Activated CD4-positive, alpha-beta T cell treated with anti-CD3 and anti-CD28 coated beads, Interleukin-2, amount 10 ng/mL, durations not matched to agents 7 days and 5 days (primary cell): ENCODE measurements around the gene ATP6V0B. TPM values are rescaled to one million over a fixed set of nuclear protein-coding genes. Genes with fewer than 3 reads are reported as not detected.

Source experiments
- CTCF ChIA-PET: fragments of 350-600 bp; sonication (Branson Sonifier 250); formaldehyde crosslinking; loops from one replicate; lab custom pipeline; 2021; ENCODE audit warnings: antibody characterized with exemption; lab: Charles Lee
- POLR2A ChIA-PET: fragments of 350-600 bp; sonication (Branson Sonifier 250); formaldehyde crosslinking; loops from one replicate; lab custom pipeline; 2021; ENCODE audit warnings: antibody characterized with exemption; lab: Charles Lee
- DNase-seq: peaks from one replicate; pipeline ENCODE4 v3.0.0-alpha.2; 2020
- H3K27ac Mint-ChIP-seq: one replicate; pipeline ENCODE4 v1.8.0; 2021; ENCODE audit warnings: mild to moderate bottlenecking, moderate library complexity, mixed read lengths
- H3K27me3 Mint-ChIP-seq: one replicate; pipeline ENCODE4 v1.8.0; 2021; ENCODE audit warnings: mixed read lengths
- H3K36me3 Mint-ChIP-seq: one replicate; pipeline ENCODE4 v1.8.0; 2021; ENCODE audit warnings: low read depth, mixed read lengths
- H3K4me1 Mint-ChIP-seq: one replicate; pipeline ENCODE4 v1.8.0; 2021; ENCODE audit warnings: mixed read lengths
- H3K4me3 Mint-ChIP-seq: one replicate; pipeline ENCODE4 v1.8.0; 2021; ENCODE audit warnings: mild to moderate bottlenecking, moderate library complexity, mixed read lengths
- H3K9me3 Mint-ChIP-seq: one replicate; pipeline ENCODE4 v1.8.0; 2021; ENCODE audit warnings: mixed read lengths
- total RNA-seq, 2 experiments: library from RNA; stranded (reverse); gene quantifications; one replicate each; pipeline ENCODE4 v1.2.3, GENCODE V29; 2021

Gene ATP6V0B
- total RNA-seq, 2 experiments from 2014 or later, result 90.1 to 112 TPM

DNA sequence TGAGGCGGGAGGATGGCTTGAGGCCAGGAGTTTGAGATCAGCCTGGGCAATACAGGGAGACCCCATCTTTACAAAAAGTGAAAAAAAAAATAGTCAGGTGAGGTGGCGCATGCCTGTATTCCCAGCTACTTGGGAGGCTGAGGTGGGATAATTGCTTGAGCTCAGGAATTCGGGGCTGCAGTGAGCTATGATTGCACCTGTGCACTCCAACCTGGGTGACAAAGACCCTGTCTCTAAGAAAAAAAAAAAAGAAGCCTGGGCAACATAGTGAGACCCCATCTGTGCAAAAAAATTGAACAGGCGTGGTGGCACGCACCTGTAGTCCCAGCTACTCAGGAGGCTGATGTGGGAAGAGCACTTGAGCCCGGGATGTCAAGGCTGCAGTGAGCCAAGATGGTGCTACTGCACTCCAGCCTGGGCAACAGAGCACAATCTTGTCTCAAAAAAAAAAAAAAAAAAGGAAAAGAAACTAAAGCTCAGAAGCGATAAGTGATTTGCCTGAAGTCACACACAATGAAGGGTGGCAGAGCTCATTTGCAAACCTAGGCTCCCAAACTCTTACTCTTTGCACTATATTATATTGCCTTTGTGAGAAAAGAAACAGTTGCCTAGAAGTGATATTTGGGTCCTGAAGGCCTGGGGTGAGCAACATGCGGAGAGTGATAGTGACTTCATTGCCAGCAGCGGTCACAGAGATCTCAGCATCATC lies 18.6 kb downstream of the ATP6V0B start:
- ChIA-PET POLR2A (no interaction called here), CTCF (interaction anchor here (0.6 to 1.1 kb wide), 4 partner anchors 25 to 116 kb away, joined by 3 to 4 read pairs (median 3); no protein-coding TSS in a partner anchor)
- Mint-ChIP-seq H3K27me3 (no peaks in the 10 kb centered on the region), H3K4me1 (peaks cover 24% of the 10 kb centered on the region), H3K4me3 (no peak overlapping the region), H3K36me3 (no peaks in the 10 kb centered on the region), H3K27ac (no peak overlapping the region), H3K9me3 (no peaks in the 10 kb centered on the region)
- no peak for DNase-seq

DNA sequence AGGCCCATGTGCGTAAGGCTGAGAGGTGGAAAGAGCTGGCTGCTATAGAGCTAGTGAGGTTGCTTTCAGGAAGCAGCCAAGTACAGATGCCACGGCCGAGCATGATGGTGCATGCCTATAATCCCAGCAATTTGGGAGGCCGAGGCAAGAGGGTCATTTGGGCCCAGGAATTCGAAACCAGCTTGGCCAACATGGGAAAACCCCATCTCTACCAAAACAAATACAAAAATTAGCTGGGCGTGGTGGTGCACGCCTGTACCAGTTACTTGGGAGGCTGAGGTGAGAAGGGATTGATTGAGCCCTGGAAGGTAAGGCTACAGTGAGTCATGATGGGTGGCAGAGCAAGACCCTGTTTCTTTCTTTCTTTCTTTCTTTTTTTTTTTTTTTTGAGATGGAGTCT lies 19.3 kb downstream of the ATP6V0B start:
- no peak overlapping the region for H3K27ac Mint-ChIP-seq
- CTCF ChIA-PET, result interaction anchor here (0.6 to 1.1 kb wide), 4 partner anchors 15 to 59 kb away, joined by 3 to 4 read pairs (median 3); partner anchors contain the start of gene B4GALT2

DNA sequence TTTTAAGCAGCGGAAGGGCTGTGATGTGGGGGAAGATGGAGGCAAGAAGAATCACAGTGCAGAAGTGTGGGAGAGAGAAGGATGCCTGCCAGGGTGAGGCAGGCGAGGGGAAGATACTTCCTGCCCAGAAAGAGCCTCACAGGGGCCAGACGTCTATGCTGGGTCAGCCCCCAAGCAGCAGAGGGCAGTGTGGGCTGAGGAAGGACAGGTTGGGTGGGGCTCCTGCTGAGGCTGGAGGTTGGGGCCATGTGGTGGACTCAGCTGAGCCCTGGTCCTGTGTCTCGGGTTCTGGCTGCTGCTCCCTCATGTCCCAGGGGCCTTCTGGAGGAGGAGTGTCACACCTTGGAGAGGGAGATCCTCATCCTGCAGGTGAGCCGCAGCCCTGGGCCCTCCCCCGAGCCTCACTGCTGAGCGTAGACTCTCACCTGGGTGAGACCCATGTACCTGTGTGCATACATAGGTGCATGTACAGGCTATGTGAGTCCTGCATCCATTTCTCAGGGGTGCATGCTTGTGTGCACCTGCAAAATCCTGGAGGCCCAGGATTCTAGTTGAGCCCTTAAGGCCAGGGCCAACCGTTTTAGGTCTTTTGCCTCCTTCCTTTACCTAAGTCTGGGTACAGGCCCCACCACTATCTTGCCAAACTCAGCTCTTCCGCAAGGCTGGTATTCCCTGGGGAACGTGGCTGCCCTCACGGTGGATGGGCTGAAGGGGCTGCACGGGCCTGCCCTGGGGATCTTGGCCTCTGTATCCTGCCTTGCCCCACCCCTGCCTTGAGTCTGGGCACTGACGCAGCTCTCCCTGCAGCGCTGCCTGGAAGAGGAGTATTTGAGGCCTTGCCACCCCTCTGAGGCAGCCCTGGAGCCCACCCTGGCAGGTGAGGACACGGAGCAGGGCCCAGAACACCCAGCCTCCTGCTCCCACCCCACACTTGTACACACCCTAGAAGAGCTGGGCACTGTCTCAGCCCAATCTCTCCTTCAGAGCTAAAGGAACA lies 20.3 kb downstream of the ATP6V0B start:
- H3K27me3 Mint-ChIP-seq, result no peaks in the 10 kb centered on the region
- ChIA-PET CTCF (interaction anchor here (0.6 to 0.8 kb wide), 3 partner anchors 11 to 41 kb away, joined by 3 to 4 read pairs (median 3); partner anchors contain the start of gene B4GALT2), POLR2A (no interaction called here)
- no peaks in the 10 kb centered on the region for H3K36me3 Mint-ChIP-seq
- H3K4me1 Mint-ChIP-seq, result peaks cover 32% of the 10 kb centered on the region
- H3K4me3 Mint-ChIP-seq, result no peak overlapping the region
- H3K27ac Mint-ChIP-seq, result no peak overlapping the region
- no peaks in the 10 kb centered on the region for H3K9me3 Mint-ChIP-seq
- no peak for DNase-seq

More for the DNA sequence above, 19.3 kb downstream of the ATP6V0B start:
- Mint-ChIP-seq H3K4me3 (no peak overlapping the region), H3K36me3 (no peaks in the 10 kb centered on the region), H3K27me3 (no peaks in the 10 kb centered on the region), H3K9me3 (no peaks in the 10 kb centered on the region), H3K4me1 (peaks cover 27% of the 10 kb centered on the region)
- DNase-seq, result no peak
- POLR2A ChIA-PET, result no interaction called here

GRCh38 chr1:43995984-43996732 lies 21.4 kb downstream of the ATP6V0B start:
- Mint-ChIP-seq H3K4me1 (peaks cover 29% of the 10 kb centered on the region), H3K27ac (no peak overlapping the region), H3K27me3 (no peaks in the 10 kb centered on the region), H3K36me3 (no peaks in the 10 kb centered on the region), H3K9me3 (no peaks in the 10 kb centered on the region), H3K4me3 (no peak overlapping the region)
- ChIA-PET CTCF (interaction anchor here (0.6 kb wide), 1 partner anchor 10 kb away, joined by 3 read pairs; no protein-coding TSS in a partner anchor), POLR2A (no interaction called here)
- DNase-seq, result no peak

DNA sequence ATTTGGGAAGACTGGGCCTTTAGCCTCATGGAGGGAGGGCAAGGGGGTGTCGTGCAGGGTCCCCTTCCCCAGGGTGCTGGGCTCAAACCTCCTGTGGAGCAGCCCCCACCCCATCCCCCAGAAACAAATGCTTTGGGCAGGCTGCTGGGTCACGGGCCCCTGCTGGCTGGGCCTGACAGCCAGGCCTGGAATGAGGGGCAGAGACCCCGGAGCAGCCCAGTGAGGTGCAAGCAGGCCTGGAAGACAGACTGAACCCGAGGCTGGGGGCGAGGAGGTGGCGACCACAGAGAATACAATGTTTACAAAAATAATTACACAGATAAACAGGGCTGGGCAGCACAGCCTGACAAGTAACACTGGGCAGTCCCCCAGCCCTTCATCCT lies 22.0 kb downstream of the ATP6V0B start:
- no peak overlapping the region for H3K4me3 Mint-ChIP-seq
- H3K27ac Mint-ChIP-seq, result no peak overlapping the region
- ChIA-PET POLR2A (no interaction called here), CTCF (no interaction called here)
- no peaks in the 10 kb centered on the region for H3K27me3 Mint-ChIP-seq
- H3K4me1 Mint-ChIP-seq, result peaks cover 25% of the 10 kb centered on the region
- no peaks in the 10 kb centered on the region for H3K9me3 Mint-ChIP-seq
- no peaks in the 10 kb centered on the region for H3K36me3 Mint-ChIP-seq
- no peak for DNase-seq

DNA sequence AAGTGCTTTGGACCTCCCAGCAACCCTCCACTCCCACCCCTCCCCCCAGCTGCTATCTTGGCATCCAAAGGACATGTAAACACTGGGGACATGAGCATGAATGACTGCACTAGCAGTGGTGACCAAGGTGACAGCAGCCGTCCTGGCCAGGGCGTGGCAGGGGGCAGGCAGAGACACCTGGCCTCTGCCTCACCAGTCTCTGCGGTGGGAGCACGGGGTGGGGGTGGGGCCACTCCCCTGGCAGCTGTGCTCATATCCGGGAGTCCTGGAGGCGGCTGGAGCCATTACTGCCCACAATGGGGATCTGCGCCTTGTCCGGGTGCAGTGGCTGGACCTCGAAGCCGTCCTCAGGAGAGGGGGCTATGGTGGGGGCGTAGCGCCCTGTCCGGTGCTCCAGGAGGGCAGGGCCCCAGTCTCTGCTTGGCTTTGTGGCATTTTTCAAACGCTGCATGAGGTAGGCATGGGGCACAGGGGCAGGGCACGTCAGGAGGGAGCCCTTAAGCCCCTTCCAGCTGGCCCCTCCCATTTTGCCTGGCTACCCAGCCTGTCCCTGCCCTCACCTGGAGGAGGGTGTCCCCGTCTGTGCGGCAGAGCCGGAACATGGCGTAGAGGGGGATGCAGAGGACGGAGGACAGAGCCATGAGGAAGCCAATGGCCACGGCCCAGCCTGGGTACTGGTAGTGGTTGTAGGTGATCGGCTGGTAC lies 22.7 kb downstream of the ATP6V0B start:
- Mint-ChIP-seq H3K9me3 (no peaks in the 10 kb centered on the region), H3K36me3 (no peaks in the 10 kb centered on the region), H3K4me1 (peaks cover 18% of the 10 kb centered on the region), H3K4me3 (no peak overlapping the region), H3K27me3 (no peaks in the 10 kb centered on the region), H3K27ac (no peak overlapping the region)
- DNase-seq, result no peak
- CTCF ChIA-PET, result no interaction called here
- POLR2A ChIA-PET, result no interaction called here

GRCh38 chr1:43998000-43998378 lies 23.2 kb downstream of the ATP6V0B start:
- ChIA-PET CTCF (interaction anchor here (0.6 to 2.0 kb wide), 4 partner anchors 13 to 219 kb away, joined by 3 to 6 read pairs (median 4); no protein-coding TSS in a partner anchor), POLR2A (no interaction called here)
- H3K27ac Mint-ChIP-seq, result no peak overlapping the region
- H3K36me3 Mint-ChIP-seq, result no peaks in the 10 kb centered on the region
- no peaks in the 10 kb centered on the region for H3K9me3 Mint-ChIP-seq
- H3K27me3 Mint-ChIP-seq, result no peaks in the 10 kb centered on the region
- DNase-seq, result no peak
- H3K4me3 Mint-ChIP-seq, result no peak overlapping the region
- peaks cover 14% of the 10 kb centered on the region for H3K4me1 Mint-ChIP-seq

DNA sequence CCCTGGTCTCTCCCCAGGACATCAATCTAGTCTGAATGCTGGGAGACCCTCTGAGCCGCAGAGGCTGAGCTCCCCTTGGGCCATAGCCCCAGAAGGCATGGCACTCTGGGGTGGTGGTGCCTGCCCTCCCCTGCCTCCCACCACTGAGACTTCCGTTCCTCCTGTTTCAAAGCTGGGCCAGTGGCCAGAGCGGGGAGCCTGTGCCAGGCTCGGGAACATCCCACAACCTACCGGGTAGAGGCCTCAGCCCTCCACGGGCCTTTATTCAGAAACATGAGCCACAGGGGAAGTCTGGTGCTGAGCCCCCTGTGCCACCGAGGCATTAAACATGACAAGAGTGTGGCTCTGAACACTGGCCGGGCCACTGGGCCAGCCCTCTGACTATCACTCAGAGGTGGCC lies 24.7 kb downstream of the ATP6V0B start:
- POLR2A ChIA-PET, result no interaction called here
- Mint-ChIP-seq H3K27me3 (no peaks in the 10 kb centered on the region), H3K27ac (peak overlapping the region; percentile 36), H3K9me3 (no peaks in the 10 kb centered on the region), H3K4me1 (peaks cover 14% of the 10 kb centered on the region), H3K4me3 (no peak overlapping the region), H3K36me3 (no peaks in the 10 kb centered on the region)
- DNase-seq, result no peak
- CTCF ChIA-PET, result interaction anchor here (1.5 to 2.0 kb wide), 3 partner anchors 12 to 218 kb away, joined by 3 to 6 read pairs (median 5); no protein-coding TSS in a partner anchor

DNA sequence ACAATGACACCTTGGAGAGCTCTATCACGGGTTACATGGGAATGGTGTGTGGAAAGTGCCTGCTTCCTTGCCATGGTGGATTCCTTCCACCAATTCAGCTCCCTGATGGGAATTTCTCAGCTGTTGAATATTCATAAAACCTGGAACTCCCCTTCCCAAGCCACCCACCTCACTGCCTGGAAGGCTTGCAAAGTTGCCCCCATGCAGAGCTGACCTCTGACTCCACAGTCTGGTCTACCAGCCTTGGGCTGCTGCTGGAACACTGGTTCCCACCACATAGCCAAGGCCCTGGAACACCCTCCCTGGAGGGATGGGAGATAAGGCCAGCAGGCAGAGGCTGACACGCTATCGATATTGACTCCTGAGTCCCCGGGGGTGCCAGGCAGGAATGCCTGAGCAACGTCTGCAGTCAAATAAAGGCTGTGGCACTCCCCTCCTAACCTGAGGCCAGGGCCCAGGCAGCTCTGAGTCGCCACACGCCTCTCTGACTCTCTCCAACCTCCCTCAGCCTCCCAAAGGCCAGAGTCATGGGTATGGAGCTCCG lies 25.4 kb downstream of the ATP6V0B start:
- Mint-ChIP-seq H3K27ac (no peak overlapping the region), H3K27me3 (no peaks in the 10 kb centered on the region), H3K36me3 (no peaks in the 10 kb centered on the region), H3K9me3 (no peaks in the 10 kb centered on the region), H3K4me3 (no peak overlapping the region), H3K4me1 (peaks cover 11% of the 10 kb centered on the region)
- POLR2A ChIA-PET, result no interaction called here
- DNase-seq, result no peak
- CTCF ChIA-PET, result interaction anchor here (1.9 to 2.0 kb wide), 3 partner anchors 11 to 36 kb away, joined by 5 to 12 read pairs (median 6); no protein-coding TSS in a partner anchor

- no peak for DNase-seq
- H3K36me3 Mint-ChIP-seq, result no peaks in the 10 kb centered on the region
- no peak overlapping the region for H3K27ac Mint-ChIP-seq
- CTCF ChIA-PET, result no interaction called here
- no peak overlapping the region for H3K4me3 Mint-ChIP-seq
- H3K4me1 Mint-ChIP-seq, result peaks cover 11% of the 10 kb centered on the region
- no peaks in the 10 kb centered on the region for H3K27me3 Mint-ChIP-seq
- H3K9me3 Mint-ChIP-seq, result no peaks in the 10 kb centered on the region
- POLR2A ChIA-PET, result no interaction called here
Observed at GRCh38 chr1:44002165-44002564, 27.4 kb downstream of the ATP6V0B start.

DNA sequence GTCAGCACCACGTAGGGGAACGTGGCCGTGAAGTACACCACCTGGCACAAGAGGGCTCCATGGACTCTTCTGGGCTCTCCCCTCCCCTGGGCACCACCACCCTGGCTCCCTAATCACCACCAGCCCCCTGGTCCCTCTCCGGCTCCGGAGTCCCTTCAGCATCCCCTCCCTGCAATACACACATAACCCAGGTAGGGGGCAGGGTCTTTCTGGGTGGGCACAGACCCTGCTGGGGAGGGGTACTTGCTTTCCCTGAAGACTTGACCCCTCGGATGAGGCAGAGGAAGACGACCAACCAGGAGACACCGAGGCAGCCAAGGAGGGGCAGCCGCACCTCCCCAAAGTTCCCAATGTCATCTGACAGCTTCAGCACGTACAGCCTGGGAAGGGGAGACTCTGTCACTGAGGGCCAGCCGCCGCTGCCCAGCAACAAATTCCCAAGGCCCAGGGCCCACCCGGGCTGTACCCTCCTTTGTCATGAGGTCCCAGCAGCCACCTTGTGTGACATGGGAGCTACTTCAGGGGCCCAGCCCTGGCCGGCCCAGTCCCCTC lies 27.9 kb downstream of the ATP6V0B start:
- no peak for DNase-seq
- ChIA-PET POLR2A (no interaction called here), CTCF (no interaction called here)
- Mint-ChIP-seq H3K4me1 (peaks cover 11% of the 10 kb centered on the region), H3K4me3 (no peak overlapping the region), H3K36me3 (no peaks in the 10 kb centered on the region), H3K27me3 (no peaks in the 10 kb centered on the region), H3K27ac (no peak overlapping the region), H3K9me3 (no peaks in the 10 kb centered on the region)
